Right renal pelvis (tissue), 4 donors: ENCODE results near the gene SCN8A. TPM values are rescaled to one million over a fixed set of nuclear protein-coding genes. Genes with fewer than 3 reads are reported as not detected.
"Not testable (repeated sequence)": the region's sequence is repeated elsewhere in the genome, so short reads cannot be mapped to it uniquely, and the experiment has no call there.

ENCODE experiments used
- DNase-seq, 4 donors: peaks; one replicate each; pipeline ENCODE4 v3.0.0-alpha.2; 2013; ENCODE audit warnings: low read depth in 4 of 4, low spot score in 3 of 4, missing footprints in 1 of 4
- polyA plus RNA-seq, 4 donors: library from polyadenylated mRNA; unstranded; fragments of 120-200 nt; gene quantifications; one replicate each; pipeline ENCODE4 v1.2.1, GENCODE V29; 2013; ENCODE audit not compliant: insufficient read length in 4 of 4

SCN8A gene
- polyA plus RNA-seq, result 1 to 10 TPM; 1.3 to 2.0 (median 1.6) TPM

DNA sequence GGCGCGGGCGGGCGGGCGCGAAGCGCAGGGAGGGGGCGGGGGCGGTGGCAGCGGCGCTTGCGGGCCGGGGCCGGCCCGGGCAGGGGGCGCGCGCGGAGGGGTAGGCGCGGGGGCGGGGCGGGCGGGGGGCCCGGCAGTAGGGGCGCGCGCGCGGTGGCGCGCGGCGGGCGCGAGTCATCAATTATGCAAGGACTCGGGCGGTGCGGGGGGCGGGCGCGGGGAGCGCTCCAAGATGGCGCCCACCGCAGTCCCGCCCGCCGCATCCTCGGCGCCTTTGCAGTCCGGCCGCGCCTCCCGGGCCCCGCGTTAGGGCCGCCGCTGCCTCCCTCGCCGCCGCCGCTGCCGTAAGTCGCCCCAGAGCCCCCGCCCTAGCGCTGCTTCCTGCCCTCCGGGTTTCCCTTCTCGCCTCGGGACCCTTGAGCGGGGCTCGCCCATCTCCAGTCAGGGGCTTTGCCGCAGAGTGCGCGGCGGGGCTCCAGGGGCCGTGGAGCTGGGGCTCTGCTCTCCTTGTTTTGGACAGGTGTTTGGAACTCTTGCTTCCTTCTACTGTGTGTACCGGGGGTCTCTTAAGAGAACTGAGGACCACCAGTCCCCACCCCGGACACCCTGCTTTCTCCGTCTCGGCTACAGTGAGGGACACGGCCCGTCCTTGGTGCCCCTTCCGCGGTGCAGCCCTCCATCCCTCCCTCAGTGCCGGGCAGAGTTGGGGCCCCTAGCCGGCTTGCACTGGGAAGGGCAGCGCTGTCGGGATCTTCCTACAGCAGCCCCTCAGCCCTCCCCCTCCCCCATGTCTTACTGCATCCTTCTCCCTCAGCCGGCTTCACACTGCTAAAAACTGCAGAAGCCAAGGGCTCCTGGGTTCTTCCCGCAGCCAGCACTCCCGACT is at the start of gene SCN8A:
Gene SCN8A, plus strand, starts transcription at position 218 of the 886 bp plus-strand sequence. CDS start 71,585 bp downstream, outside the sequence.
- peak; percentile 28 to 53 (median 34) for DNase-seq

DNA sequence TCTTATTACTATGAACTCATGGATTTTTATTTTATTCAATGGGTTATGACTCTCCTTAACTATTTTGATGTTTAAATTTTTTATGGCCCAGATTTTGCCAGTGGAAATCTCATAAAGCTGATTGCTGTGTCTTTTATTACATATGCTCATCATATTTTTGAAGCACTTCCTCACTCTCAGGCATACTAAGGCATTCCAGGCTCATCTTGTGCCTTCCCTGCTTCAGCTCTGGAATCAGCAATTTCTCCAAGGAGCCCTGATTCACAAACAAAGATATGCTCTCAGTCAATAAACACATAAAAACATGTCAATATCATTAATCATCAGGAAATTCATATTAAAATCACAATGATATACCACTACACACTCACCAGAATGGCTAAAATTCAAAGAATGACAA is 44.9 kb upstream of the SCN8A start:
- no peak for DNase-seq

DNA sequence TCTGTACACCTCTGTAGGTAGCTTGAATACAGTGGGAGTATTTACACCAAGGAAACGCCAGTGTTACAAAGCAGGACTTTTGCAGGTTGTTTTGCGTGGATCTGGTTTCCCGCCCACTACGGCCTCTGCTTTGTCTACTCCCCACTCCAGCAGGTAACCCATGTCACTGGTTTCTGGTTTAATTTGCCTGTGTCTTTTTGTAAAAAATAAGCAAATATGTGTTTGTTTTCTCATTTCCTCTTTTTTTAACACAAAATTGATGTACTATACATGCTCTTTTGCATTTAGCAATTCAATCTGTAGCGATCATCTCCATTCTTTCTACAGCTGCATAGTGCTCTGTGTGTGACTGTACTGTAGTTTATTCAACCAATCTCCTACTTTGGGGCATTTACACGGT is 43.4 kb upstream of the SCN8A start:
- no peak for DNase-seq

DNA sequence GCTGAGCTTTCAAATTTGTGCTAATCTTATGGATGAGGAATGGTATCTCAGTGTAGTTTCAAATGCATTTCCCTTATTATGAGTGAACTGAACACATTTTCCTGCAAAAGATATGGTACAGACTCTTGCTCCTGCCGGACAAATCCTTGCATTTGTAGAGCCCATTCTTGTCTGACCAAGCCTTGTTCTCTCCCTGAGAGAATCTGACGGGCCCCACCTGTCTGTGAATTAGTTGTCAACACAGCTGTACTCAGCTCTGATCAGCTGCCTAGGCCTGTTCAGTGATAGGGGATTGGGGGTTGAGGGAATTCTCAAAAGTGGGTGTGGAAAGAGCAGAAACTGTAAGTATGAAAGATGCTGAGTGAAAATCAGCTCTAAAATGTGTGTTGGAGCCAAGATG is 42.8 kb upstream of the SCN8A start:
- DNase-seq, result no peak

DNA sequence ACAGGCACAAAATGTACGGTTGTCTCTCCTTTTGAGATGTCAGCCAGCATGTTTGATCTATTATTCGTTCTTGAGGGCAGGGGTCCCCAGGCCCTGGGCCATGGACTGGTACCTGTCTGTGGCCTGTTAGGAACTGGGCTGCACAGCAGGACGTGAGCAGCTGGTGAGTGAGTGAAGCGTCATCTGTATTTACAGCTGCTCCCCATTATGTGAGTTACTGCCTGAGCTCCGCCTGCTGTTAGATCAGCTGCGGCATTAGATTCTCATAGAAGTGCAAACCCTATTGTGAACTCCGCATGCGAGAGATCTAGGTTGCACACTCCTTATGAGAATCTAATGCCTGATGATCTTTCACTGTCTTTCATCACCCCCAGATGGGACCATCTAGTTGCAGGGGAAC is 41.4 kb upstream of the SCN8A start:
- no peak for DNase-seq

DNA sequence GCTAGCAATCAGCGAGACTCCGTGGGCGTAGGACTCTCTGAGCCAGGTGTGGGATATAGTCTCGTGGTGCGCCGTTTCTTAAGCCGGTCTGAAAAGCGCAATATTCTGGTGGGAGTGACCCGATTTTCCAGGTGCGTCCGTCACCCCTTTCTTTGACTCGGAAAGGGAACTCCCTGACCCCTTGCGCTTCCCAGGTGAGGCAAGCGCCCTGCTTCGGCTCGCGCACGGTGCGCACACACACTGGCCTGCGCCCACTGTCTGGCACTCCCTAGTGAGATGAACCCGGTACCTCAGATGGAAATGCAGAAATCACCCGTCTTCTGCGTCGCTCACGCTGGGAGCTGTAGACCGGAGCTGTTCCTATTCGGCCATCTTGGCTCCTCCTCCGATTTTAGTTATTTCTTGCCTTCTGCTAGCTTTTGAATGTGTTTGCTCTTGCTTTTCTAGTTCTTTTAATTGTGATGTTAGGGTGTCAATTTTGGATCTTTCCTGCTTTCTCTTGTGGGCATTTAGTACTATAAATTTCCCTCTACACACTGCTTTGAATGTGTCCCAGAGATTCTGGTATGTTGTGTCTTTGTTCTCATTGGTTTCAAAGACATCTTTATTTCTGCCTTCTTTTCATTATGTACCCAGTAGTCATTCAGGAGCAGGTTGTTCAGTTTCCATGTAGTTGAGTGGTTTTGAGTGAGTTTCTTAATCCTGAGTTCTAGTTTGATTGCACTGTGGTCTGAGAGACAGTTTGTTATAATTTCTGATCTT is 22.6 kb upstream of the SCN8A start:
- not testable (repeated sequence) for DNase-seq

DNA sequence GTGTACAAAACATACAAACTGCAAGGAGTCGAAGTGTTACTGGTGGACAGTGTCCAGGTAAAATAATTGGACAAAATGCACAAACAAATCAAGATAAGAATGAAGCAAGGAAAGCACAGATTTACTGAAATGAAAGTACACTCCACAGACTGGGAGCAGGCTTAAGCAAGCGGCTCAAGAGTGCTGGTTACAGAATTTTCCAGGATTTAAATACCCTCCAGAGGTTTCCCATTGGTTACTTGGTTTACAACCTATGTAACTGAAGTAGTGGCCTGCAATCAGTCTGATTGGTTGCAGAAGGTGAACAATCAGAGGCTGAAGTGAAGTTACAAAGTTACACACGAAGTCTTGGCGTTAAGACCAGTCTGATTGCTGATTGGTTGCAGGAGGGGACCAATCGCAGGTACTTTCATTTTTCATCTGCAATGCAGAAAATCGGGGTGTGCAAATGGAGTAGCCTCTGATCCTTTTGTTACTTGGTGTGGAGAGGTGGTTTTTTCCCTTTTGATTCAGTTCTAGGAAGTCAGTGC is 11.6 kb upstream of the SCN8A start:
- DNase-seq, result no peak

DNA sequence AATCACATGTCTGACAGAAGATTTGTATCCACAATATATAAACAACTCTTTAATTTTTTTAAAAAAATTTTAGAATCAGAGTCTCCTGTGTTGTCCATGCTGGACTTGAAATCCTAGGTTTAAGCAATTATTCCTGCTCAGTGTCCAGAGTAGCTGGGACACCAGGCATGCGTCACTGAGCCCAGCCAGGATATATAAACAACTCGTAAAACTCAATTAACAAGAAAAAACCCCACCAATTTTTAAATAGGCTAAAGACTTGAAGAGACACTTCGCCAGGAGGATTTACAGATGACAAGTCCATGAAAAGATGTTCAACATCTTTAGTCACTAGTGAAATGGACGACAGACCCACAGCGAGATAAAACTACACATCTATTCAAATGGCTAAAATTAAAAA is 2.0 kb upstream of the SCN8A start:
- DNase-seq, result no peak

DNA sequence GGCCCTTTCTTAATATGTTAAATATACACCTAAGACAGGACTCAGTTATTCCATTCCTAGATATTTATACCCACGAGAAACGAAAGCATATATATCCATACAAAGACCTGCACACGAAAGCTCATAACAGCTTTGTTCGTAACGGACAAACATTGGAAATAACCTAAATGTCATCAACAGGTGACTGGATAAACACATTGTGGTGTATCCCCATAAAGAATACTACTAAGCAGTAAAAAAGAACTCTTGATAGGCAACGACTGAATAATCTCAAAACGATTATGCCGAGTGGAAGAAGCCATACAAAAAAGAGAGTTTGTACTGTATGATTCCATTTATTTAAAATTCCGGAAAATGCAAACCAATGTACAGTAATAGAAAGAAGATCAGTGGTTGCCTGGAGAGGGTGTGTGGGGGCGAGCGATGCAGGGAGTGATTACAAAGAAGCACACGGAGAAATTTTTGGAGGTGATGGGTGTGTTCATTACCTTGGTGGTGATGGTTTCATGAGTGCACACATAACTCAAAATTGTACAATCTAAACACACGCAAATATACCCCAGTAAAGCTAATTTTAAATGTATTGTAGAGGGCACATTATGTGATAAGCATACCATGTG is 1.4 kb upstream of the SCN8A start:
- DNase-seq, result no peak

DNA sequence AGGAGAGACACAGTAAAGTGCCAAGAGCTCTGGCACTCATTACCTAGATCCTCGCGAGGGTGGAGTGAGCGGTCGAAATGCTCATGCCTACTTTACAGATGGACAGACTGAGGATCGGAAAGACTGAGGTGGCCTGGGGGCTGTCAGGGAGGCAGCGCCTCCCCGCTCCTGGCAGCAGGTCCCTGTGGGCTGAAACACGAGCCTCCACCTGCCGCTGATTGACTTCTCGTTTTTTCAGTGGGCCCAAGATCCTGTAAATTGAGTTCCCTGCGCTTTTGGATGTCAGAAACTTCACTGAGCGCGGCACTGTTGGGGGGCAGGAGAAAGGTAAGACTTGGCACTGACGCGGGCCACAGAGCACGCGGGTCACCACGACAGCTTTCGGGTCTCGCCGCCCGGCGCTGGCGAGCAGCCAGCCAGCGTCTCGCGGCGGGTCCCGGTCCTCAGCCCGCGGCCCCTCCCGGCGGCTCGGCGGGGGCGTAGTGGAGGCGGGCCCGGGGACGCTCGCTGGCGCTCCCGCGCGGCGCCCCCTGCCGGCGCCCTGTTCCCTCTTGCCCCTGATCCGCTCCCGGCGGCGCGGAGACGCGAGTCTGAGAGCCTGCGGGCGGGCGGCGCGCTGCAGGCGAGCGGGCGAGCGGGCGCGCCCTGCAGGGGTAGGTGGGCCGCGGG is 552 bp upstream of the SCN8A start:
- DNase-seq, result peak; percentile 56 to 71 (median 60)

DNA sequence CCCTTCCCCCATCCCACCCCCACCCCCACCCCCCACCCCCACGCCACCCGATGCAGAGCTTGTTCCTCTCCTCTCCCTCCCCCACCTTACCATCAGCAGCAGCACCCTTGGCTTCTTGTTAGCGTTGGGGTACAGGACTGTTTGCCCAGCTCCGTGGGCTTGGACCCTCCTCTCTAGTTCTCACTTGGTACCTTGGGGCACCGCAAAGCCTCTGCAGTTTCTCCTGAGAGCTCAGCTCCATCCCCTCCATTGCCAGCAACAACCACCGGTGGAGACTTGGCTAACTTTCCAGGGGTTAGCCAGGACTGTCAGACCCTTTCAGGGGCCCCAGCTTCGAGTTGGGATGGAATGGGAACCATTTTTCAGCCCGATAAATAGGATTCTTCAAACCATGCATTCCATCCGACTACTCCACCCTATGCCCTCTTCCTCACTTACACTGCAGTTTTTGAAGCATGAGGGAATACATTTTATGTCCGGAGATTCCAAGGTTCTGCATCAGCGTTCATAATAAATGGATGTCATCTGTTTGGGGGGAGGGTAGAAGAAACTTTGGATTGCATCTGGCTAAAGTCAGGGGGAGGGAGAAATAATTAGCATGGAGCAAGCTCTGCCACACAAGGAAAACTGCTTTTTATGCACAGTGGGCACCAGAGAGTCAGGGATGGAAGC is 1.1 kb downstream of the SCN8A start:
- DNase-seq, result no peak

DNA sequence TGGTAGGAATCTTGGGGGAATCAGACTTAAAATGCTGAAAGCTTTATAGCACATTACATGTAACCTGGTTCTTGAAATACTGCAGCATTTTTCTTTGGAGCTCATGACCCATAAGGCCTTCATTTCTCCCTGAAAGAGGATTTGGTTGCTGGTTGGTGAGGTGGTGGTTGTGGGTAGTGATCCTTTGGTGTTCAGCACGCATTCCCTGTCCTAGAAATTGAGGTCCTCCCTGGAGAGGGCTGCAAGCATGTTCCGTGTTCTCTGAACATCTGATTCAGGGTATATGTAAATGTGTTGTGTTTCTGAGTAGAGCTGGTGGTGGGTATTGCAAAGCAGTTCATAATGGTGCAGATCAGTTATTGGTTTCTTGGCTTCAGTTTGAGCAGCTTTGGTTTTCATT is 2.0 kb downstream of the SCN8A start:
- DNase-seq, result no peak

DNA sequence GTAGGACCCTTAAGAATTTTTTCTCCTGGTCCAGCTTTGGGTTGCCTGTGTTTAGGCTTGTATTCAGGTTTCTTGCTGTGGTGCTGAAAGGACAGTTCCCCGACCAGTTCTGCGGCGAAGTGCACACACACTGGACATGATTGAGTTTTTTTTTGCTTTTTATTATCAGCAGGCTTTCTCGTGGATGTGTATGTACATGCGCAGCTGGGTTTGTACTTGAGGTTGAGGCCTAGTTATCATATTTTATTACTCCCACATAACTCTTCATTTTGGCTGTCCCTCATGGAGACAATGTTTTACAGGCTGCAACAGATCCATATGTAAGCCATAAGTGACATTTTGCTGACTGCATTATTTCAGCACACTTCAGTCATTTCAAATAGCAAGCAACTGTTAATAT is 2.5 kb downstream of the SCN8A start:
- DNase-seq, result peak; percentile 36 to 49 (median 44)

DNA sequence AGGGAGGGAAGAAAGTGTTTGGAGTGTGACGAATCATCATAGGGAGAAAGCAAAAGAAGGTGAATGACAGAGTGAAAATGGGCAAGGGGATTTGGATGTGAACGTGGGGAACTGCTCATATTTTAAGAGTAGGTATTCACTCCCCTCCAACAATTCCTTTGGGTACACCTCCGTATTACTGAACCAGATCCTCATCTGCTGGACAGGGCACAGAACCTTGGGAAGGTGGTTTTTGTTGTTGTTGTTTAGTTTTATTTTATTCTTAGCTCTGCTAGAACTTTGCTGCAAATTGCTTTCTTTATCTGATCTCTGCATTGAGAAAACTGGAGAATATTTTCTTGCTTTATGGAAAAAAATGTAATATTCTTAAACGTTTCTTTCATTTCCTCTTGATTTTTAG is 7.1 kb downstream of the SCN8A start:
- no peak for DNase-seq

DNA sequence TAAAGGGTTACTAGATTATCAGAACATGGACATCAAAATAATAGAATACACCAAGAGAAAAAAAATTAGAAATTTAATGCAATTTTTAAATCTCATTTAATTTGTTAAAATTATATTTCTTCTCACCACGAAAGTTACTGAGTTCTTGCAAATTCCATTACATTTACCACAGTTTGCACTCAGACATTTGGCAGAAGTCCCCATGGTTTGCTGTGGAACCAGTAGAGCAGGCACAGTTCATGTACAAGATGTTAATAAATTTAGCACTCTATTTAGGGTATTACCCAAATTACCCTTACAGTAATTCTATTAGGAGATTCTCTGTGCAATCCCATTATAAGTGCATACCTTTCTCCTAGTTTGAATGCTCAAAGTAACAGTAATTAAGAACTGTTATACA is 9.7 kb downstream of the SCN8A start:
- no peak for DNase-seq

DNA sequence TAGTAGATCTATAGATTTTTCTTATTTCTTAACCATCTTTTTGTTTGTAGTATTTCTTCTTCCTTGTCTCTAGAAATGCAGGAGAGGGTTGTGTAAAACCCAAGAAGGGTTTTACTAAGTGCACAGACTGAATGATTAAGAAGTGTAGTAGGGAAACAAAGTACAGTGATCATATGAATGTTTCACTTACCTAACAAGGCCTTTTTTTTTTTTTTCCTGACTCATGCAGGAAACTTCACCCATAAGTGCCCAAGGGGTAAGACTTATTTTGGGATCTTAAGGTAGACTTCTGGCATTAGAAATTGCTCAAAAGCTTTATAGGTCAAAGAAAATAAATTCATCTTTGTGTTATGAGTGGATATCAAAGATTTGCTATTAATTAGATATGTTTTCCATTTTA is 10.2 kb downstream of the SCN8A start:
- no peak for DNase-seq

DNA sequence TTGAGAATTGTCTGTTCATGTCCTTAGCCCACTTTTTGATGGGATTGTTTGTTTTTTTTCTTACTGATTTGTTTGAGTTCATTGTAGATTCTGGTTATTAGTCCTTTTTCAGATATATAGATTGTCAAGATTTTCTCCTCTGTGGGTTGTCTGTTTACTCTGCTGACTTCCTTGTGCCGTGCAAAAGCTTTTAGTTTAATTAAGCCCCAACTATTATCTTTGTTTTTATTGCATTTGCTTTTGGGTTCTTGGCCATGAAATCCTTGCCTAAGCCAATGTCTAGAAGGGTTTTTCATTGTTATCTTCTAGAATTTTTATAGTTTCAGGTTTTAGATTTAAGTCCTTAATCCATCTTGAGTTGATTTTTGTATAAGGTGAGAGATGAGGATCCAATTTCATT is 14.9 kb downstream of the SCN8A start:
- not testable (repeated sequence) for DNase-seq

DNA sequence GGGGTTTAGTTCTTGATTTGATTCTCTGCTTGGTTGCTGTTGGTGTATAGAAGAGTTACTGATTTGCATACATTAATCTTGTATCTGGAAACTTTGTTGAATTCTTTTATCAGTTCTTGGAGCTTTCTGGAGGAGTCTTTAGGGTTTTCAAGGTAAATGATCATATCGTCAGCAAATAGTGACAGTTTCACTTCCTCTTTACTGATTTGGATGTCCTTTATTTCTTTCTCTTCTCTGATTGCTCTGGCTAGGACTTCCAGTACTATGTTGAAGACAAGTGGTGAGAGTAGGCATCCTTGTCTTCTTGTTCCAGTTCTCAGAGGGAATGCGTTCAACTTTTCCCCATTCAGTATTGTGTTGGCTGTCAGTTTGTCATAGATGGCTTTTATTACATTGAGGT is 16.2 kb downstream of the SCN8A start:
- not testable (repeated sequence) for DNase-seq

DNA sequence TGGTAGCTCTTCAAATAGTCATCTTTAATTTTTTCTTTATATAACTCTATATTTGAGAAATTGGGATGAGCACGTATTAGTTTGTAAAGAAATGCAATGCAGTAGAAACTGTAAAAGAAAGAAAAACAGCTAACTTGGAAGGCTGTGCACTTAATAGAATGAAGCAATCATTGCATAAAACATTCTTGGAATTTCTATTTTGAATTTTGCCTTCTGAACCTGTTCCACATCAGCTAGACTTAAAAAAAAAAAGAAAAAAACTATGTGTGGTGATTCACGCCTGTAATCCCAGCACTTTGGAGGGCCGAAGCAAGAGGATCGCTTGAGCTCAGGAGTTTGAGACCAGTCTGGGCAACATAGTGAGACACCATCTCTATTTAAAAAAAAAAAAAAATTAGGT is 29.4 kb downstream of the SCN8A start:
- no peak for DNase-seq
